Testis (tissue), 3 donors: ENCODE results near the gene MAPKBP1. TPM values are rescaled to one million over a fixed set of nuclear protein-coding genes. Genes with fewer than 3 reads are reported as not detected.

Source experiments
- DNase-seq: peaks from one replicate; pipeline ENCODE4 v3.0.0-alpha.2; 2019
- H3K27ac ChIP-seq, 2 donors: fragments of 200-600 bp; sonication (generic); one replicate each; pipeline ENCODE4 v1.5.1; 2019
- H3K27me3 ChIP-seq: fragments of 200-600 bp; sonication (generic); one replicate; pipeline ENCODE4 v1.5.1; 2019
- H3K36me3 ChIP-seq: fragments of 200-600 bp; sonication (generic); one replicate; pipeline ENCODE4 v1.5.1; 2017; ENCODE audit warnings: low read depth; ENCODE audit errors: missing control alignments
- H3K4me1 ChIP-seq: fragments of 200-600 bp; sonication (generic); one replicate; pipeline ENCODE4 v1.5.1; 2019
- H3K4me3 ChIP-seq, 2 donors: fragments of 200-600 bp; sonication (generic); one replicate each; pipeline ENCODE4 v1.5.1; 2017 to 2019
- H3K9me3 ChIP-seq: fragments of 200-600 bp; sonication (generic); one replicate; pipeline ENCODE4 v1.5.1; 2017
- POLR2A ChIP-seq: fragments of 450-650 bp; IDR thresholded peaks from one replicate; pipeline ENCODE4 v1.6.1; 2017; ENCODE audit warnings: antibody characterized with exemption, mild to moderate bottlenecking, moderate library complexity
- WGBS, 2 donors: methylation state at CpG; one replicate each; pipeline ENCODE4 v1.1.5; 2018; 5-methylcytosine and 5-hydroxymethylcytosine counted together
- intact Hi-C: fragments of 100-400 bp; cut with DNase I; formaldehyde crosslinking; loops from one replicate; pipeline ENCODE4 v1.15.1; 2023; ENCODE audit warnings: low total_unique reads
- polyA plus RNA-seq: library from polyadenylated mRNA; stranded (reverse); fragments of 350-450 nt; fragmentation: Illumina TruSeq; extraction: RNeasy Lipid Tissue Mini Kit (QIAGEN cat#74804); gene quantifications from one replicate; pipeline ENCODE4 v1.2.3, GENCODE V29; 2014; ENCODE audit warnings: low read depth, low replicate concordance; ENCODE audit not compliant: insufficient read depth
- total RNA-seq, 2 donors: library from RNA; depleted of rRNA; stranded (reverse); fragments of >200 nt; gene quantifications; one replicate each; pipeline ENCODE4 v1.2.3, GENCODE V29; 2016
- TF ChIP-seq, protein P1 (sequence below), 3 experiments: fragments of 450-650 bp in 2 of 3; fragments of 200-600 bp in 1 of 3; sonication (generic) in 1 of 3; IDR thresholded peaks; one replicate each; pipeline ENCODE4 v1.5.1; 2016 to 2019; ENCODE audit warnings: antibody characterized with exemption in 3 of 3, mild to moderate bottlenecking in 2 of 3, moderate library complexity in 1 of 3

The MAPKBP1 gene
- total and polyA plus RNA-seq, 3 donors from 2014 or later: 76.2 to 159 (median 156) TPM

GRCh38 chr15:41849204-41849603 lies 74.9 kb downstream of the MAPKBP1 start:
- 82 to 88% methylated on average over 6 of the region's 6 CpGs for WGBS, 2 donors

DNA sequence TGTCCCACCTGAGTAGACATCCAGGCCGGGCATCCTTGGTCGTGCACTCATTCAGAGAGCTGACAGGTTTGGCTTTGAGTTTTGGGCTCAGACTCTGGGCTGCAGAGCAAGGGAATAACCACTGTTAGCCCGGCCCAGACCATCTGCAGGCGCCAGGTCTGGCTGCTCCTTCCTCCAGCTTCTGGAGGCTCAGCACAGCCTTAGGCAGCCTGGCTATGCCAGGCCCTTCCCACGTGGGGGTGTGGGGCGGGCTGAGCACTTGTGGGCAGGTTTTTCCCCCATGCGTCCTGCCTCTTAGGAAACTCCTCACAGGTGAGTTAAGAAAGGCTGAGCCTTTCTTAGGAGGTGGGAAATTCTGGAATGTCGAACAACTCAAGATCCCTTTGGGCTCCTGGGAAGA lies 75.6 kb downstream of the MAPKBP1 start:
- Histone ChIP-seq H3K4me1 (no peaks in the 10 kb centered on the region), H3K4me3 (no peak overlapping the region), H3K36me3 (no peaks in the 10 kb centered on the region), H3K9me3 (no peaks in the 10 kb centered on the region), H3K27me3 (no peaks in the 10 kb centered on the region), H3K27ac (no peak overlapping the region)
- DNase-seq: no peak
- no peak for TF ChIP-seq POLR2A
- intact Hi-C loops: no loop called here
- 71 to 100% methylated on average over 1 to 8 of the region's 8 CpGs for WGBS, 2 donors

More at GRCh38 chr15:41849204-41849603, 74.9 kb downstream of the MAPKBP1 start:
- intact Hi-C loops: no loop called here
- Histone ChIP-seq H3K36me3 (no peaks in the 10 kb centered on the region), H3K27ac (no peak overlapping the region), H3K9me3 (no peaks in the 10 kb centered on the region), H3K4me3 (no peak overlapping the region), H3K4me1 (no peaks in the 10 kb centered on the region), H3K27me3 (no peaks in the 10 kb centered on the region)
- TF ChIP-seq, protein P1, sequence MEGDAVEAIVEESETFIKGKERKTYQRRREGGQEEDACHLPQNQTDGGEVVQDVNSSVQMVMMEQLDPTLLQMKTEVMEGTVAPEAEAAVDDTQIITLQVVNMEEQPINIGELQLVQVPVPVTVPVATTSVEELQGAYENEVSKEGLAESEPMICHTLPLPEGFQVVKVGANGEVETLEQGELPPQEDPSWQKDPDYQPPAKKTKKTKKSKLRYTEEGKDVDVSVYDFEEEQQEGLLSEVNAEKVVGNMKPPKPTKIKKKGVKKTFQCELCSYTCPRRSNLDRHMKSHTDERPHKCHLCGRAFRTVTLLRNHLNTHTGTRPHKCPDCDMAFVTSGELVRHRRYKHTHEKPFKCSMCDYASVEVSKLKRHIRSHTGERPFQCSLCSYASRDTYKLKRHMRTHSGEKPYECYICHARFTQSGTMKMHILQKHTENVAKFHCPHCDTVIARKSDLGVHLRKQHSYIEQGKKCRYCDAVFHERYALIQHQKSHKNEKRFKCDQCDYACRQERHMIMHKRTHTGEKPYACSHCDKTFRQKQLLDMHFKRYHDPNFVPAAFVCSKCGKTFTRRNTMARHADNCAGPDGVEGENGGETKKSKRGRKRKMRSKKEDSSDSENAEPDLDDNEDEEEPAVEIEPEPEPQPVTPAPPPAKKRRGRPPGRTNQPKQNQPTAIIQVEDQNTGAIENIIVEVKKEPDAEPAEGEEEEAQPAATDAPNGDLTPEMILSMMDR (IDR thresholded peaks at IDR 0.05): no peak
- no peak for TF ChIP-seq POLR2A
- DNase-seq: no peak

DNA sequence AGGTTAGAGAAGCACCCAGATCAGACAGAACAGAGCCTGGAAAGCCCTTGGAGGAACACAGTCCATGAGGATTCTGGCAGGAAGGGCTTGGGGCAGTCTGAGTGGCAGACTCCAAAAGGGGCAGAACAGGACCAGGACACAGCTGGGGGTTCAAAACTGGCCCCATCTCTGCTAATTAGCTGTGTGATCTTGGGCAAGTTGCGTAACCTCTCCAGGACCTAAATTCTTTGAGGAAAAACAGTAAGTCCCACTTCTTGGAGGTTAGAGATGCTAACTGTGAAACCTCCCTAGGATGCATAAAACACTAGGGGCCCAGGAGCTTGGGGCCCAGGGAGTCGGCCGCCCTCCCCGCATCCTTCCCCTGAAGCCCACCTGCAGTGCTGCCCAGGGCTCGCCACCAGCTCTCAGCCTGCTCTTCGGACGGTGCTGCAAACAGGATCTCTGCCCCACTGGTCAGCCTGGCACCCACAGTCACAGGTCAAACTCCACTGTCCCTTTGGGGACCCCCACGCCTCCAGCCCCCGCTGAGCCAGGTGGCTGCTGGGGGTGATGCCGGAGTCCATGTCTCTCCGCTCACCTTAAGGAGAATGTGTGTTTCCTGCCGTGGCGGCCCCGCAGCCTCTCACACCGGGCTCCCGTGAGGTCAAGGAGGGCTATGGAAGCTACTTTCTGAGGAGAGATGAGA lies 76.3 kb downstream of the MAPKBP1 start:
- H3K27me3 ChIP-seq: no peaks in the 10 kb centered on the region
- H3K4me3 ChIP-seq: no peak overlapping the region
- 61 to 85% methylated on average over 6 to 13 of the region's 16 CpGs for whole genome bisulfite sequencing, 2 donors
- no peak for DNase-seq
- intact Hi-C loops: no loop called here
- H3K9me3 ChIP-seq: no peaks in the 10 kb centered on the region
- TF ChIP-seq, protein P1 (IDR thresholded peaks at IDR 0.05): no peak
- TF ChIP-seq POLR2A: no peak
- H3K36me3 ChIP-seq: no peaks in the 10 kb centered on the region
- no peak overlapping the region for H3K27ac ChIP-seq
- peaks cover 5% of the 10 kb centered on the region for H3K4me1 ChIP-seq

DNA sequence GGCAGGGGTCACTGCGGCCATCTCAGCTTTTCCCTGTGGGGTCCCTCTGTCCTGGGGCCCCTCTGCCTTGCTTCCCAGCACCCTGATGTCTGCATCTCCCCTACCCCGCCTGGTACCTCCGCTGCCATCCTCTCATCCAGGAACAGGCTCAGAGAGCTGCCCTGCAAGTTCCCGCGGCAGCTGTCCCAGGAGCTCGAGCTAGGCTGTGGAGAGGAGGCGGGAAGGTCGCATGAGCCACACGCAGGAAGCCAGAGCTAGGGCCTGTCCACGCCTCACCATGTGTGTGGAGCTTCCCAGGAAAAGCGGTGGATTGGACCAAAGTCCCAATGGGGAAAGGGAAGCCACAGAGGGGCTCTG lies 76.9 kb downstream of the MAPKBP1 start:
- H3K27me3 ChIP-seq: no peaks in the 10 kb centered on the region
- H3K27ac ChIP-seq: no peak overlapping the region
- H3K4me1 ChIP-seq: peaks cover 5% of the 10 kb centered on the region
- TF ChIP-seq POLR2A: no peak
- TF ChIP-seq, protein P1 (IDR thresholded peaks at IDR 0.05): no peak
- no peak overlapping the region for H3K4me3 ChIP-seq
- DNase-seq: no peak
- no peaks in the 10 kb centered on the region for H3K36me3 ChIP-seq
- intact Hi-C loops: no loop called here
- whole genome bisulfite sequencing, 2 donors: 60 to 70% methylated on average over 1 to 11 of the region's 11 CpGs
- no peaks in the 10 kb centered on the region for H3K9me3 ChIP-seq

DNA sequence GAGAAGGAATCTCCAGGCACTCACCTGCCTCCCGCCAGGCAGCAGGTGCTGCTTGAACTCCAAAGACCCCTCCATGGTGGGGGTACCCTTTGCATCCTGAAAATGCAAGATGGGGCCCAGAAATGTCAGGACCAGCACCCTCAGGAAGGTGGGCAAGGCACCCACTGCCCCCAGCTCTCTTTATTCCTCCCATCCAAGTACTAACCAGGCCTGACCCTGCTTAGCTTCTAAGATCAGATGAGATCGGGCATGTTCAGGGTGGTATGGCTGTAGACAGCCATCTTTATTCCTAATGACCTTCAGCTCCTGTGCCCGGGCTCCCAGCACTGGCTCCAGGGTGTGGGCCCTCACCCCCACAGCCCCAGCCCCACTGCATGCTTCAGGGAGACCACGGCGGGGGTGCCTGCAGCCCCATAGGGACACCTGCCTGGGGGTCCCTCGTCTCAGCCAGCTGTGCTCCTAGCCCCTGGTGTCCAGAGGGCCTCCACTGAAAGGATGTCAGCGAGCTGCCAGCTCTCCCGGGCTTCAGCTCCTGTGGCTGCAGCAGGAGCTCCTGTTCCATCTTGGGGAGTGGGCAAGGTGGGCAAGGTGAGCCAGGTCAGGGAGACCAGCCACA lies 77.6 kb downstream of the MAPKBP1 start:
- TF ChIP-seq, protein P1 (IDR thresholded peaks at IDR 0.05): no peak
- no peak for TF ChIP-seq POLR2A
- H3K27me3 ChIP-seq: no peaks in the 10 kb centered on the region
- WGBS, 2 donors: 71 to 72% methylated on average over 1 to 8 of the region's 8 CpGs
- no peak overlapping the region for H3K27ac ChIP-seq
- intact Hi-C loops: no loop called here
- H3K4me3 ChIP-seq: no peak overlapping the region
- no peak for DNase-seq
- H3K4me1 ChIP-seq: peaks cover 5% of the 10 kb centered on the region
- no peaks in the 10 kb centered on the region for H3K9me3 ChIP-seq
- no peaks in the 10 kb centered on the region for H3K36me3 ChIP-seq
